HCT116 (cell line): ENCODE results near the gene ZFYVE27. TPM values are rescaled to one million over a fixed set of nuclear protein-coding genes. Genes with fewer than 3 reads are reported as not detected.
A peak's percentile ranks its signal among the peaks of the same experiment; 100 is the strongest.

Experiments
- ATAC-seq: fragments of 200-7000 bp; cut with Tn5 transposase; 2 replicates; pipeline ENCODE4 v1.9.1; 2020; ENCODE audit warnings: mild to moderate bottlenecking, moderate library complexity
- BruUV-seq: library from RNA; stranded (reverse); fragments of 400-500 nt; replicated peaks from 2 replicates; lab custom pipeline; 2021; lab: Mats Ljungman, UMichigan
- CTCF ChIA-PET: fragments of 300-600 bp; sonication (Branson Sonifier 250); formaldehyde crosslinking; loops from one replicate; lab custom pipeline; 2021; ENCODE audit warnings: antibody characterized with exemption; lab: Charles Lee
- POLR2A ChIA-PET: fragments of 300-600, 350-600 bp; sonication (Branson Sonifier 250); formaldehyde crosslinking; loops from one replicate; lab custom pipeline; 2021; ENCODE audit warnings: antibody characterized with exemption; lab: Charles Lee
- RAD21 ChIA-PET, 2 experiments: fragments of 300-600 bp; sonication (Branson Sonifier 250); formaldehyde crosslinking; loops; one replicate each; lab custom pipeline; 2023; ENCODE audit warnings: low total read pairs in 2 of 2; ENCODE audit not compliant: uncharacterized antibody in 2 of 2, unreplicated experiment in 2 of 2, low non-redundant PET in 1 of 2; lab: Charles Lee
- DNase-seq: peaks from one replicate; pipeline ENCODE4 v3.0.0-alpha.2; 2010; ENCODE audit warnings: low read depth, low spot score
- H2AFZ ChIP-seq: fragments of 200-600 bp; shearing (Covaris generic), sonication (generic); 2 replicates; pipeline ENCODE4 v1.6.1; 2017; ENCODE audit warnings: low read depth, mixed run types, mixed read lengths, antibody characterized with exemption, low read length; ENCODE audit not compliant: poor library complexity, severe bottlenecking
- H3K27ac ChIP-seq: 2 replicates; pipeline ENCODE4 v1.5.1; 2012; ENCODE audit warnings: low read depth, low read length
- H3K27me3 ChIP-seq: fragments of 200-600 bp; sonication (generic); 2 replicates; pipeline ENCODE4 v1.6.1; 2016; ENCODE audit warnings: mixed run types, low read length, mixed read lengths; ENCODE audit not compliant: insufficient read depth
- H3K36me3 ChIP-seq, 2 experiments: fragments of 200-500 bp in 1 of 2; fragments of 200-600 bp in 1 of 2; sonication (Bioruptor generic) in 1 of 2; sonication (generic) in 1 of 2; 2 replicates each; pipeline versions ENCODE4 v1.5.1 to v1.6.1; 2014 to 2016; ENCODE audit warnings: low read length in 2 of 2, inconsistent platforms in 1 of 2, mixed read lengths in 1 of 2, mixed run types in 1 of 2; ENCODE audit not compliant: insufficient read depth in 2 of 2, control insufficient read depth in 1 of 2
- H3K4me1 ChIP-seq, 2 experiments: fragments of 200-600 bp in 1 of 2; sonication (generic) in 1 of 2; 2 replicates each; pipeline versions ENCODE4 v1.5.1 to v1.6.1; 2012 to 2017; ENCODE audit warnings: low read length in 2 of 2, inconsistent platforms in 1 of 2, mild to moderate bottlenecking in 1 of 2, mixed read lengths in 1 of 2, mixed run types in 1 of 2, moderate library complexity in 1 of 2; ENCODE audit not compliant: insufficient read depth in 2 of 2, control insufficient read depth in 1 of 2
- H3K4me2 ChIP-seq: fragments of 200-600 bp; sonication (generic); 2 replicates; pipeline ENCODE4 v1.6.1; 2017; ENCODE audit warnings: mixed run types, low read length, mixed read lengths
- H3K4me3 ChIP-seq, 2 experiments: fragments of 200-600 bp in 1 of 2; sonication (generic) in 1 of 2; replicated peaks in 1 of 2; 2 replicates each; pipeline ENCODE4 v1.5.1; 2011 to 2016; ENCODE audit warnings: low read length in 2 of 2, control low read depth in 1 of 2, low read depth in 1 of 2, mild to moderate bottlenecking in 1 of 2, mixed read lengths in 1 of 2, mixed run types in 1 of 2
- H3K79me2 ChIP-seq: fragments of 200-600 bp; sonication (generic); 2 replicates; pipeline ENCODE4 v1.6.1; 2017; ENCODE audit warnings: mild to moderate bottlenecking, mixed run types, low read length, moderate library complexity, mixed read lengths; ENCODE audit not compliant: insufficient read depth
- H3K9ac ChIP-seq: fragments of 200-600 bp; sonication (generic); 2 replicates; pipeline ENCODE4 v1.6.1; 2016; ENCODE audit warnings: low read length, mixed read lengths
- H3K9me2 ChIP-seq: fragments of 200-600 bp; sonication (generic), shearing (Covaris generic); 2 replicates; pipeline ENCODE4 v1.6.1; 2017; ENCODE audit warnings: mixed run types, mild to moderate bottlenecking, moderate library complexity; ENCODE audit not compliant: insufficient read depth
- H3K9me3 ChIP-seq, 2 experiments: fragments of 200-500 bp in 1 of 2; fragments of 200-600 bp in 1 of 2; sonication (Bioruptor generic) in 1 of 2; sonication (generic) in 1 of 2; 2 replicates each; pipeline ENCODE4 v1.6.1; 2014 to 2017; ENCODE audit warnings: low read length in 2 of 2, mixed read lengths in 2 of 2, inconsistent platforms in 1 of 2, low read depth in 1 of 2, mild to moderate bottlenecking in 1 of 2, mixed run types in 1 of 2, moderate library complexity in 1 of 2; ENCODE audit not compliant: control insufficient read depth in 1 of 2, insufficient read depth in 1 of 2
- H4K20me1 ChIP-seq: fragments of 200-600 bp; sonication (generic), shearing (Covaris generic); 2 replicates; pipeline ENCODE4 v1.6.1; 2017; ENCODE audit warnings: mixed run types, mild to moderate bottlenecking, moderate library complexity; ENCODE audit not compliant: insufficient read depth
- ATF3 ChIP-seq: IDR thresholded peaks from 2 replicates; pipeline ENCODE4 v1.6.1; 2012
- CBX3 ChIP-seq: IDR thresholded peaks from 2 replicates; pipeline ENCODE4 v1.6.1; 2012; ENCODE audit warnings: low read depth
- CEBPB ChIP-seq: IDR thresholded peaks from 2 replicates; pipeline ENCODE4 v1.6.1; 2012; ENCODE audit warnings: low read depth
- EGR1 ChIP-seq: IDR thresholded peaks from 2 replicates; pipeline ENCODE4 v1.6.1; 2012; ENCODE audit warnings: low read depth
- EZH2 ChIP-seq: fragments of 200-600 bp; sonication (generic); IDR thresholded peaks from 2 replicates; pipeline ENCODE4 v1.6.1; 2017; ENCODE audit warnings: antibody characterized with exemption, mixed run types
- EZH2phosphoT487 ChIP-seq: fragments of 200-600 bp; IDR thresholded peaks from 2 replicates; pipeline ENCODE4 v1.6.1; 2018; ENCODE audit warnings: antibody characterized with exemption, borderline replicate concordance
- FOSL1 ChIP-seq: IDR thresholded peaks from 2 replicates; pipeline ENCODE4 v1.6.1; 2012; ENCODE audit warnings: low read depth
- JUND ChIP-seq: IDR thresholded peaks from 2 replicates; pipeline ENCODE4 v1.6.1; 2012
- MAX ChIP-seq: IDR thresholded peaks from 2 replicates; pipeline ENCODE4 v1.6.1; 2012
- SP1 ChIP-seq: IDR thresholded peaks from 2 replicates; pipeline ENCODE4 v1.6.1; 2012; ENCODE audit warnings: low read depth
- SRF ChIP-seq: IDR thresholded peaks from 2 replicates; pipeline ENCODE4 v1.6.1; 2012; ENCODE audit warnings: low read depth
- TCF7L2 ChIP-seq: IDR thresholded peaks from 2 replicates; pipeline ENCODE4 v1.7.0; 2011; ENCODE audit warnings: borderline replicate concordance, inconsistent platforms; ENCODE audit not compliant: insufficient read depth, insufficient read length; ENCODE audit errors: extremely low read depth
- ZFX ChIP-seq: fragments of 450-650 bp; IDR thresholded peaks from 2 replicates; pipeline ENCODE4 v1.6.1; 2017
- intact Hi-C: fragments of 100-400 bp; cut with micrococcal nuclease; formaldehyde crosslinking; loops from 2 replicates; pipeline ENCODE4 v1.10.0; 2022
- total RNA-seq: library from RNA; stranded (reverse); gene quantifications from one replicate; pipeline ENCODE4 v1.2.1, GENCODE V29; 2021; ENCODE audit not compliant: unreplicated experiment

Gene ZFYVE27
- total RNA-seq, 1 experiment from 2014 or later, result 28.4 TPM

- Histone ChIP-seq H3K79me2 (peaks cover 18% of the 10 kb centered on the region; the same call in 1 of the 2 replicates), H3K4me3 (no peak overlapping the region), H3K4me2 (peak overlapping the region; percentile 75), H3K27ac (peak overlapping the region; percentile 77), H3K9me3 (no peaks in the 10 kb centered on the region), H3K27me3 (no peaks in the 10 kb centered on the region), H3K4me1 (peaks cover 32 to 48% of the 10 kb centered on the region in 2 experiments), H3K36me3 (peaks cover 0 to 12% of the 10 kb centered on the region in 2 experiments; a peak in 2 of 4 replicates), H4K20me1 (no peaks in the 10 kb centered on the region), H3K9me2 (no peaks in the 10 kb centered on the region), H2AFZ (no peak overlapping the region), H3K9ac (0 out of 2 replicates have a peak overlapping the region, but pooled peaks have one; percentile 50)
- CTCF ChIA-PET, result interaction anchor here (2.0 to 2.6 kb wide), 3 partner anchors 11 to 33 kb away, joined by 6 to 11 read pairs (median 8); partner anchors contain the start of gene AVPI1
- no peak for TF ChIP-seq MAX
- peak; percentile 86 for TF ChIP-seq SRF
- intact Hi-C loops, result no loop called here
- BruUV-seq, result no TSS peak
- DNase-seq, result no peak
- POLR2A ChIA-PET, result no interaction called here
- no peak for ATAC-seq
- RAD21 ChIA-PET, result no interaction called here
These were observed 17.3 kb upstream of the ZFYVE27 start for GRCh38 chr10:97719602-97720001.

- Histone ChIP-seq H3K4me1 (peaks cover 25 to 39% of the 10 kb centered on the region in 2 experiments), H3K9me3 (no peaks in the 10 kb centered on the region), H3K9ac (no peak overlapping the region), H2AFZ (no peak overlapping the region), H3K9me2 (no peaks in the 10 kb centered on the region), H3K36me3 (peaks cover 0 to 11% of the 10 kb centered on the region in 2 experiments; a peak in 2 of 4 replicates), H3K27me3 (no peaks in the 10 kb centered on the region), H3K4me3 (no peak overlapping the region), H3K79me2 (no peaks in the 10 kb centered on the region), H4K20me1 (no peaks in the 10 kb centered on the region), H3K27ac (no peak overlapping the region), H3K4me2 (no peak overlapping the region)
- BruUV-seq, result no TSS peak
- TF ChIP-seq FOSL1 (no peak), SRF (no peak), CBX3 (no peak), EGR1 (no peak), CEBPB (no peak), ZFX (no peak), ATF3 (no peak), SP1 (no peak), JUND (no peak), TCF7L2 (no peak), EZH2 (no peak), EZH2phosphoT487 (no peak)
- intact Hi-C loops, result no loop called here
- ChIA-PET POLR2A (no interaction called here), CTCF (interaction anchor here (2.1 kb wide), 1 partner anchor 12 kb away, joined by 9 read pairs; no protein-coding TSS in a partner anchor), RAD21 (no interaction called here)
- DNase-seq, result no peak
- no peak for ATAC-seq
These were observed 14.8 kb upstream of the ZFYVE27 start for GRCh38 chr10:97721871-97722780.
